ENCODE results near the gene KIZ.
A peak's percentile ranks its signal among the peaks of the same experiment; 100 is the strongest.

Gene KIZ

GRCh38 chr20:21105429-21106170, 20.3 kb upstream of the KIZ start:
- no peak overlapping the region for H2AFZ ChIP-seq (ENCODE audit: low read depth, low read length)
- H3K36me3 ChIP-seq (ENCODE audit: control insufficient read depth in 1 of 2, insufficient read depth in 2 of 2, low read depth in 1 of 2, low read length in 2 of 2): no peaks in the 10 kb centered on the region
- H2BK12ac ChIP-seq (ENCODE audit: low read length in 2 of 2): no peak overlapping the region
- DNase-seq: no peak
- H4K8ac ChIP-seq (ENCODE audit: low read length): no peak overlapping the region
- 1% methylated on average over 49 of the region's 50 CpGs for WGBS
- no peak overlapping the region for H3K23ac ChIP-seq (ENCODE audit: low read length in 2 of 2)
- no peak overlapping the region for H2BK120ac ChIP-seq (ENCODE audit: low read depth, low read length)
- no peak overlapping the region for H3K27ac ChIP-seq (ENCODE audit: low read length, poor library complexity, severe bottlenecking)
- H3K9me3 ChIP-seq (ENCODE audit: control insufficient read depth, low read length): no peaks in the 10 kb centered on the region
- no peak overlapping the region for H3K4me2 ChIP-seq (ENCODE audit: low read length, poor library complexity, severe bottlenecking)
- H3K4me1 ChIP-seq (ENCODE audit: control insufficient read depth, insufficient read depth, low read depth, low read length): peaks cover 29% of the 10 kb centered on the region
- no peak overlapping the region for H3K14ac ChIP-seq (ENCODE audit: low read length in 2 of 2)
- no peak overlapping the region for H2BK5ac ChIP-seq (ENCODE audit: low read depth, low read length, poor library complexity, severe bottlenecking)
- H3K27me3 ChIP-seq (ENCODE audit: control insufficient read depth in 1 of 2, insufficient read depth in 1 of 2, low read length in 2 of 2): peaks cover 84 to 85% of the 10 kb centered on the region in 2 experiments
- no peaks in the 10 kb centered on the region for H3K79me1 ChIP-seq (replicated peaks; ENCODE audit: low read length, poor library complexity, severe bottlenecking)
- H3K4ac ChIP-seq (ENCODE audit: low read depth in 1 of 2, low read length in 2 of 2): no peak overlapping the region
- H3K9ac ChIP-seq (ENCODE audit: low read length): no peak overlapping the region
- no peak overlapping the region for H4K91ac ChIP-seq (ENCODE audit: low read length)
- peak overlapping the region in 1 of 2 experiments; percentile 37 for H3K4me3 ChIP-seq (ENCODE audit: insufficient read depth in 1 of 2, low read depth in 1 of 2, low read length in 2 of 2)
- H3K18ac ChIP-seq (ENCODE audit: low read depth in 1 of 2, low read length in 2 of 2): no peak overlapping the region
- no peak overlapping the region for H2BK15ac ChIP-seq (ENCODE audit: low read depth, poor library complexity, severe bottlenecking)
- no peak overlapping the region for H2AK5ac ChIP-seq (ENCODE audit: low read length, severe bottlenecking)

GRCh38 chr20:21106171-21107017, 19.5 kb upstream of the KIZ start, which contains the start of gene LINC00237:
LINC00237 (minus strand) TSS chr20:21106358.
- WGBS: 5% methylated on average over 37 of the region's 43 CpGs

GRCh38 chr20:21109144-21109543, 16.7 kb upstream of the KIZ start:
- Histone ChIP-seq H2AFZ (ENCODE audit: low read depth, low read length) (no peak overlapping the region), H4K8ac (ENCODE audit: low read length) (no peak overlapping the region), H2BK12ac (ENCODE audit: low read length in 2 of 2) (no peak overlapping the region), H3K18ac (ENCODE audit: low read depth in 1 of 2, low read length in 2 of 2) (no peak overlapping the region), H3K4me1 (ENCODE audit: control insufficient read depth, insufficient read depth, low read depth, low read length) (peaks cover 5% of the 10 kb centered on the region), H2AK5ac (ENCODE audit: low read length, severe bottlenecking) (no peak overlapping the region), H3K79me1 (replicated peaks; ENCODE audit: low read length, poor library complexity, severe bottlenecking) (no peaks in the 10 kb centered on the region), H3K4me2 (ENCODE audit: low read length, poor library complexity, severe bottlenecking) (no peak overlapping the region), H2BK120ac (ENCODE audit: low read depth, low read length) (no peak overlapping the region), H3K14ac (ENCODE audit: low read length in 2 of 2) (no peak overlapping the region), H2BK15ac (ENCODE audit: low read depth, poor library complexity, severe bottlenecking) (no peak overlapping the region), H3K23ac (ENCODE audit: low read length in 2 of 2) (no peak overlapping the region), H3K27me3 (ENCODE audit: control insufficient read depth in 1 of 2, insufficient read depth in 1 of 2, low read length in 2 of 2) (peaks cover 60 to 65% of the 10 kb centered on the region in 2 experiments), H3K36me3 (ENCODE audit: control insufficient read depth in 1 of 2, insufficient read depth in 2 of 2, low read depth in 1 of 2, low read length in 2 of 2) (no peaks in the 10 kb centered on the region), H3K9ac (ENCODE audit: low read length) (no peak overlapping the region), H3K4me3 (ENCODE audit: insufficient read depth in 1 of 2, low read depth in 1 of 2, low read length in 2 of 2) (no peak overlapping the region), H3K27ac (ENCODE audit: low read length, poor library complexity, severe bottlenecking) (no peak overlapping the region), H4K91ac (ENCODE audit: low read length) (no peak overlapping the region), H2BK5ac (ENCODE audit: low read depth, low read length, poor library complexity, severe bottlenecking) (no peak overlapping the region), H3K4ac (ENCODE audit: low read depth in 1 of 2, low read length in 2 of 2) (no peak overlapping the region), H3K9me3 (ENCODE audit: control insufficient read depth, low read length) (no peaks in the 10 kb centered on the region)
- no peak for DNase-seq
- WGBS: 79% methylated on average over 2 of the region's 2 CpGs

More at GRCh38 chr20:21106171-21107017, 19.5 kb upstream of the KIZ start, which contains the start of gene LINC00237:
- H2AFZ ChIP-seq (ENCODE audit: low read depth, low read length): no peak within 1 kb of the TSS
- peaks cover 80 to 82% of the 10 kb centered on the region in 2 experiments for H3K27me3 ChIP-seq (ENCODE audit: control insufficient read depth in 1 of 2, insufficient read depth in 1 of 2, low read length in 2 of 2)
- H3K9me3 ChIP-seq (ENCODE audit: control insufficient read depth, low read length): no peaks in the 10 kb centered on the region
- no peak within 1 kb of the TSS for H2BK15ac ChIP-seq (ENCODE audit: low read depth, poor library complexity, severe bottlenecking)
- H4K8ac ChIP-seq (ENCODE audit: low read length): no peak within 1 kb of the TSS
- no peak within 1 kb of the TSS for H3K14ac ChIP-seq (ENCODE audit: low read length in 2 of 2)
- H3K23ac ChIP-seq (ENCODE audit: low read length in 2 of 2): peak within 1 kb of the TSS in 1 of 2 experiments; percentile 55
- no peak within 1 kb of the TSS for H3K9ac ChIP-seq (ENCODE audit: low read length)
- peak within 1 kb of the TSS in 1 of 2 experiments; percentile 37 for H3K4me3 ChIP-seq (ENCODE audit: insufficient read depth in 1 of 2, low read depth in 1 of 2, low read length in 2 of 2)
- no peak within 1 kb of the TSS for H2BK12ac ChIP-seq (ENCODE audit: low read length in 2 of 2)
- no peak within 1 kb of the TSS for H3K18ac ChIP-seq (ENCODE audit: low read depth in 1 of 2, low read length in 2 of 2)
- no peaks in the 10 kb centered on the region for H3K79me1 ChIP-seq (replicated peaks; ENCODE audit: low read length, poor library complexity, severe bottlenecking)
- H2BK5ac ChIP-seq (ENCODE audit: low read depth, low read length, poor library complexity, severe bottlenecking): no peak within 1 kb of the TSS
- no peak within 1 kb of the TSS for H3K4me2 ChIP-seq (ENCODE audit: low read length, poor library complexity, severe bottlenecking)
- H3K36me3 ChIP-seq (ENCODE audit: control insufficient read depth in 1 of 2, insufficient read depth in 2 of 2, low read depth in 1 of 2, low read length in 2 of 2): no peaks in the 10 kb centered on the region
- H2AK5ac ChIP-seq (ENCODE audit: low read length, severe bottlenecking): no peak within 1 kb of the TSS
- no peak within 1 kb of the TSS for H3K27ac ChIP-seq (ENCODE audit: low read length, poor library complexity, severe bottlenecking)
- no peak within 1 kb of the TSS for H2BK120ac ChIP-seq (ENCODE audit: low read depth, low read length)
- peaks cover 21% of the 10 kb centered on the region for H3K4me1 ChIP-seq (ENCODE audit: control insufficient read depth, insufficient read depth, low read depth, low read length)
- no peak within 1 kb of the TSS for H4K91ac ChIP-seq (ENCODE audit: low read length)
- no peak for DNase-seq
- no peak within 1 kb of the TSS for H3K4ac ChIP-seq (ENCODE audit: low read depth in 1 of 2, low read length in 2 of 2)

- peaks cover under 1% of the 10 kb centered on the region for H3K9me3 ChIP-seq (ENCODE audit: control insufficient read depth, low read length)
Observed at GRCh38 chr20:21110811-21111210, 15.1 kb upstream of the KIZ start.

More at GRCh38 chr20:21110811-21111210, 15.1 kb upstream of the KIZ start:
- no peak overlapping the region for H2BK15ac ChIP-seq (ENCODE audit: low read depth, poor library complexity, severe bottlenecking)
- no peak overlapping the region for H4K91ac ChIP-seq (ENCODE audit: low read length)
- peaks cover 46 to 58% of the 10 kb centered on the region in 2 experiments for H3K27me3 ChIP-seq (ENCODE audit: control insufficient read depth in 1 of 2, insufficient read depth in 1 of 2, low read length in 2 of 2)
- H3K27ac ChIP-seq (ENCODE audit: low read length, poor library complexity, severe bottlenecking): no peak overlapping the region
- H4K8ac ChIP-seq (ENCODE audit: low read length): no peak overlapping the region
- H3K23ac ChIP-seq (ENCODE audit: low read length in 2 of 2): no peak overlapping the region
- H3K79me1 ChIP-seq (replicated peaks; ENCODE audit: low read length, poor library complexity, severe bottlenecking): no peaks in the 10 kb centered on the region
- H3K9ac ChIP-seq (ENCODE audit: low read length): no peak overlapping the region
- H2AK5ac ChIP-seq (ENCODE audit: low read length, severe bottlenecking): no peak overlapping the region
- no peak overlapping the region for H2AFZ ChIP-seq (ENCODE audit: low read depth, low read length)
- no peak overlapping the region for H3K18ac ChIP-seq (ENCODE audit: low read depth in 1 of 2, low read length in 2 of 2)
- no peak for DNase-seq
- no peak overlapping the region for H3K4me3 ChIP-seq (ENCODE audit: insufficient read depth in 1 of 2, low read depth in 1 of 2, low read length in 2 of 2)
- no peak overlapping the region for H2BK12ac ChIP-seq (ENCODE audit: low read length in 2 of 2)
- no peaks in the 10 kb centered on the region for H3K36me3 ChIP-seq (ENCODE audit: control insufficient read depth in 1 of 2, insufficient read depth in 2 of 2, low read depth in 1 of 2, low read length in 2 of 2)
- H3K4ac ChIP-seq (ENCODE audit: low read depth in 1 of 2, low read length in 2 of 2): no peak overlapping the region
- peaks cover 3% of the 10 kb centered on the region for H3K4me1 ChIP-seq (ENCODE audit: control insufficient read depth, insufficient read depth, low read depth, low read length)
- H2BK5ac ChIP-seq (ENCODE audit: low read depth, low read length, poor library complexity, severe bottlenecking): no peak overlapping the region
- no peak overlapping the region for H2BK120ac ChIP-seq (ENCODE audit: low read depth, low read length)
- no CpG with 5 or more reads among the region's 1 CpG for WGBS
- H3K4me2 ChIP-seq (ENCODE audit: low read length, poor library complexity, severe bottlenecking): no peak overlapping the region
- H3K14ac ChIP-seq (ENCODE audit: low read length in 2 of 2): no peak overlapping the region

Data from mesenchymal stem cell (in vitro differentiated cells and primary cell).